Embryonic facial prominence (tissue), 1 donor: ENCODE results near the gene TAOK2.
"Not testable (repeated sequence)": the region's sequence is repeated elsewhere in the genome, so short reads cannot be mapped to it uniquely, and the experiment has no call there.

Source experiments
- DNase-seq: peaks from one replicate; pipeline ENCODE4 v3.0.0-alpha.2; 2016; ENCODE audit errors: extremely low spot score

TAOK2 gene

GRCh38 chr16:30003670-30004423 lies 30.2 kb downstream of the TAOK2 start:
- DNase-seq = no peak

- DNase-seq = no peak
Measured at GRCh38 chr16:30004424-30004776, 30.7 kb downstream of the TAOK2 start.

DNA sequence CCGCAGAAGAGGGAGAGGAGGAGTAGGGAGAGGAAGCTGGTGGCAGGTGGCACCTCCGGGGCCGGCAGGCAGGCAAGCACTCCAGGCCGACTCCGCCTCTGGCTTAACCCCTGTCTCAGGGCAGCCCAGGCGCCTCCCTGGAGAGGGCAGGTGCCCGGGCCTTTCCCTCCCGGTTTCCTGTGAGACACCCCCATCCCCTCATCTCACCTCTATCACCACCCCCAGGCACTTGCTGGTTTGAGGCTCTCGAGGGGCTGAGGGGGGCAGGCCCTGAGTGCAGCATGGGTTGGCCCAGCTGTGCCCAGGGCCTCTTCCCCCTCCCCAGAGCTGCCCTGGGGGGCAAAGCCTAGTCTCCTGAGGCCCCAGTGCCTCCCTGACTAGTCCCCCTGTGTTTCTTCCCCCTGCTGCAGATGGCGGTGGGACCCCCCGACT lies 31.2 kb downstream of the TAOK2 start:
- no peak for DNase-seq

DNA sequence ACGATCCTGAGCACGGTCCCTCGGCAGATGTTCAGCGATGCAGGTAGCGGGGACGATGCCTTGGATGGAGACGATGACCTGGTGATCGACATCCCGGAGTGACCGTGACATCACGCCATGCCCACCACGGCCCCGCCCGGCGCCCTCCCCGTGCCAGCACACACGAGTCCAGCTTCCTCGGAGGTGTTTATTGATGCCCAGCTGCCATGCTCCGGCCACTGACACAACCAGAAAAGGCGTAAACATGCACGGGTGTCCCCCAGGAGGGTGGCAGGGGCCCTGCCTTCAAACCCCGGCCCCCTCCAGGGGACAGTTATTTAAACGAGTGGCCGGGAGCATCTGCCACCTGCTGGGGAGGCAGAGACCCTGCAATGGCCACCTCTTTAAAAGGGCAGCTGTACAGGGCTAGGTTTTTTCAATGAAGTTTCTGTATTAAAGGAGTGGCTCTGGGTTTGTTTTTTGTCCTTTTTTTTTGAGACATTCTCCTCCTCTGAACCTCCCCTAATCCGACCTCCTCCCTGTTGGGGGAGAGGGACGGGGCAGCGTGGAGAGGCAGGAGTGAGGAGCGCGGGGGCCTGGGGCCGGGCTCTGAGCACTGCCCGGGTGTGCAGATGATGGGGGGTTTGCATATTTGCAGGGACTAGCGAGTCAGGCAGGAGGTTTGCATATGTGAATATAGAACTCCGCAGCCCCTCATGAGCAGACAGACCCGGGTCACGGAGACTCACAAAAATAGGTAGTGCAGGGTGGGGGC lies 31.9 kb downstream of the TAOK2 start:
- no peak for DNase-seq

DNA sequence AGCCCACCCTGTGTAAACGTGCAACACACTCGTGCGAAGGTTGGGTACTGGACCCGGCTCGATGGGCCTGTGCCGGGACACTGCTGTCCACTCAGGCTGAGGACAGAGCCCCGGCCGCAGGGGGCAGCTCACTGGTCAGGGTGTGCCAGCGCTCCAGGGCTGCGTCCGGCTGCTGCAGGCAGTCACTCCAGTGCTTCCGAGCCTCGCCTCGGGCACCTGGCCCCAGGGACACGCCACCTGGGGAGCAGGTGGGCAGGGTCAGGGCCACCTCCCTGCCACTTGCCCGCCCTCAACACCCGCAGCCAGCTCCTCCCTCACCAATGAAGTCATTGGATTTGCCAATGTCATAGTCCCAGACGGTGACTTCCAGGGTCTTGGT lies 32.4 kb downstream of the TAOK2 start:
- no peak for DNase-seq

GRCh38 chr16:30006659-30007377 lies 33.1 kb downstream of the TAOK2 start:
- no peak for DNase-seq

- no peak for DNase-seq
Measured at GRCh38 chr16:30007378-30007895, 33.8 kb downstream of the TAOK2 start.

GRCh38 chr16:30009085-30009862 lies 35.6 kb downstream of the TAOK2 start:
- DNase-seq = no peak

DNA sequence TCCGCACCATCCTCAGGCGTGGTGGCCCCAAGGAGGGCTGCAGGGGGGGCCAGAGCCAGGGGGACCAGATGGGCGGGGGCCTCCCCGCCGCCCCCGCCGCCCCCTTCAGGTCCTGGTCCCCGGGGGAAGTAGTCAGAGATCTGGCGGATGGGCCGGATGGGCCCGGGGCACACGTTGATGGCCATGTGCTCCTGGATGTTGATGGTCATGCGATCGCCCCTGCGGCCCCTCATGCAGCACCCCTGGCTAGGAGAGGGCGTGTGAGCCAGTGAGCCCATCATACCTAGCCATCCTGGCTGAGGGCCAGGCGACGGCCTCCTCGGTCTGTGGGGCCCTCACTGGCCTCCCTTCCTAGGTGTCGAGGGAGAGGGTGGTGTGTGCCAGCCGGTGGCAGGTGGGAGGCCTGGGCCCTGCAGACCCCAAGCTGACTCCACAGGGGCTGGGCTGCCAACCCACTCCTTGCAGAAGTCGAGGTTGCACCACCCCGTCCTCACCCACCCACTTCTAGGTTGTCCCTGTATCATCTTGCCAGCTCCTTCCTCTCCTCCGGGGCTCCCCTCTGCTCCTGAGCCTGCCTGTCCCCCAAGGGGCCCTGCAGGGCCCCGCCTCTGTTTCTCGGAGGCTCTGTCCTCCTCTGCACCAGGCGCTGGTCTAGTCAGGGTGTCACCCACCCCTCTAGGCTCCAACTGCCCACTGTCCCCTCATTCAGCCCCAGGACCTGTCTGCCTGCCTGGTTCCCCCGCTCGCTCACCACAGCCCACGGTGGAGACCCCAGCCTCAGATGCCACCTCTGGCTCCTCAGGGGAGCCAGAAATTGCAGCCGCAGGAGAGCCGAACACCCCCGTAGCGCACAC lies 36.5 kb downstream of the TAOK2 start:
- no peak for DNase-seq

- DNase-seq = no peak
Measured at GRCh38 chr16:30010844-30011713, 37.4 kb downstream of the TAOK2 start, which contains the start of gene DOC2A. DOC2A (minus strand) TSS chr16:30011027; CDS start chr16:30010222, 805 bp downstream.

- DNase-seq = no peak
Measured at GRCh38 chr16:30011714-30012504, 38.2 kb downstream of the TAOK2 start.

DNA sequence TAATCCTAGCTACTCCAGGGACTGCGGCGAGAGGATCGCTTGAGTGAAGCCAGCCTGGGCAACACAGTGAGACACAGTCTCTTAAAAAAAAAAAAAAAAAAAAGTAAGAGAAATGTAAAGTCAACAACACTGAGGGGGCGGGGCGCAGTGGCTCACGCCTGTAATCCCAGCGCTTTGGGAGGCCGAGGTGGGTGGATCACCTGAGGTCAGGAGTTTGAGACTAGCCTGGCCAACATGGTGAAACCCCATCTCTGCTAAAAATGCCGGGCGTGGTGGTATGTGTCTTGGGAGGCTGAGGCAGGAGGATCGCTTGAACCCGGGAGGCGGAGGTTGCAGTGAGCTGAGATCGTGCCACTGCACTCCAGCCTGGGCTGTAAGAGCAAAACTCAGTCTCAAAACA lies 38.9 kb downstream of the TAOK2 start:
- not testable (repeated sequence) for DNase-seq

DNA sequence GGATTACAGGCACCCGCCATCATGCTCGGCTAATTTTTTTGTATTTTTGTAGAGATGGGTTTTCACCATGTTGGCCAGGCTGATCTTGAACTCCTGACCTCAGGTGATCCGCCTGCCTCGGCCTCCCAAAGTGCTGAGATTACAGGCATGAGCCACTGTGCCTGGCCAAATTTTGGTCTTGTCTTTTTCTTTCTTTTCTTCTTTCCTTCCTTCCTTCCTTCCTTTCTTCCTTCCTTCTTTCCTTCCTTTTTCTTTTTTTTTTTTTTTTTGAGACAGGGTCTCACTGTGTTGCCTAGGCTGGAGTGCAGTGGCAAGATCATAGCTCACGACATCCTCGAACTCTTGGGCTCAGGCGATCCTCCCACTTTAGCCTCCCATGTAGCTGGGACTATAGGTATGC lies 41.8 kb downstream of the TAOK2 start:
- DNase-seq = not testable (repeated sequence)

- no peak for DNase-seq
Measured at GRCh38 chr16:30016555-30017276, 43.0 kb downstream of the TAOK2 start.

DNA sequence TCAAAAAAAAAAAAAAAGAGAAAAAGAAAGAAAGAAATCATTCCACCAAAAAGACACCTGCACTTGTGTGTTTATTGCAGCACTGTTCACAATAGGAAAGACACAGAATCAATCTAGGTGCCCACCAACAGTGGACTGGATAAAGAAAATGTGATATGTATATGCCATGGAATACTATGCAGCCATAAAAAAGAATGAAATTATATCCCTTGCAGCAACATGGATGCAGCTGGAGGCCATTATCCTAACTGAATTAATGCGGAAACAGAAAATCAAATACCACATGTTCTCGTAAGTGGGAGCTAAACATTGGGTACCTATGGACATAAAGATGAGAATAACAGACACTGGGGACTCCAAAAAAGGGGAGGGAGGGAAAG lies 43.6 kb downstream of the TAOK2 start:
- DNase-seq = no peak

DNA sequence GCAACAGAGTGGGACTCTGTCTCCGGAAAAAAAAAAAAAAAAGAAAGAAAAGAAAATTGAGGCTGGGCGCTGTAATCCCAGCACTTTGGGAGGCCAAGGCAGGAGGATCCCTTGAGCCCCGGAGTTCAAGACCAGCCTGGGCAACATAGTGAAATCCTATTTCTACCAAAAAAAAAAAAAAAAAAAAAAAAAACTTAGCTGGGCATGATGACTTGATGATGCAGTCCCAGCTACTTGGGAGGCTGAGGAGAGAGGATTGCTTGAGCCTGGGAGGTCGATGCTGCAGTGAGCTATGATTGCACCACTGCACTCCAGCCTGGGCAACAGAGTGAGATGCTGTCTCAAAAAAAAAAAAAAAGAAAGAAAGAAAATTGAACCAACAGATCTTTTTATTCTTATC lies 44.3 kb downstream of the TAOK2 start:
- not testable (repeated sequence) for DNase-seq

DNA sequence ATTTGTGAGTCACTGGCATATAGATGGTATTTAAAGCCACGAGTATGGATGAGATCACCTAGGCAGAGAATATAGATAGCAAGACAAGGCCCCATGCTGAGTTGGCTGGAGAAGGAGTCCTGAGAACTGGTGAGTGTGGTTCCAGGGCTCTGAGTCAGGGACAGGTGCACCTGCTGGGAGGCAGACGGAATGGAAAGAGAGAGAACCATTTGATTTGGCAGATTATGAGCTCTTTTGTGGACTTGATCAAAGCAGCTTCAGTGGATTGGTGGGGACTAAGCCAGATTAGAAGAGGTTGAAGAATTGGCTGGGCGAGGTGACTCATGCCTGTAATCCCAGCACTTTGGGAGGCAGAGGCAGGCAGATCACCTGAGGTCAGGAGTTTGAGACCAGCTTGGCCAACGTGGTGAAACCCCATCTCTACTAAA lies 45.1 kb downstream of the TAOK2 start:
- no peak for DNase-seq

GRCh38 chr16:30022887-30023286 lies 49.2 kb downstream of the TAOK2 start, which contains the start of gene C16orf92:
C16orf92 (plus strand) TSS chr16:30023198; CDS start chr16:30023341, 143 bp downstream.
- DNase-seq = no peak
